Sigmoid colon (tissue), 4 donors: Measurements from ENCODE around the gene ALCAM.

Experiments used
- CTCF ChIP-seq, 4 experiments: fragments of 450-650 bp in 3 of 4; fragments of 200-600 bp in 1 of 4; IDR thresholded peaks; one replicate each; pipeline ENCODE4 v1.5.1; 2016 to 2019; ENCODE audit warnings: antibody characterized with exemption in 4 of 4, mild to moderate bottlenecking in 3 of 4, moderate library complexity in 2 of 4
- EP300 ChIP-seq, 4 donors: sonication (generic); formaldehyde crosslinking; IDR thresholded peaks; one replicate each; pipeline ENCODE4 v1.6.1; 2017; ENCODE audit warnings: antibody characterized with exemption in 4 of 4
- POLR2A ChIP-seq, 2 donors: fragments of 450-650 bp; IDR thresholded peaks; one replicate each; pipeline ENCODE4 v1.6.1; 2016; ENCODE audit warnings: antibody characterized with exemption in 2 of 2, mild to moderate bottlenecking in 2 of 2, moderate library complexity in 2 of 2
- POLR2AphosphoS5 ChIP-seq, 4 donors: sonication (generic); formaldehyde crosslinking; IDR thresholded peaks; one replicate each; pipeline ENCODE4 v1.6.1; 2017; ENCODE audit warnings: antibody characterized with exemption in 4 of 4

- TF ChIP-seq CTCF (IDR thresholded peaks at IDR 0.05) = no peak
- TF ChIP-seq POLR2A (IDR thresholded peaks at IDR 0.05) = no peak
- no peak for TF ChIP-seq POLR2AphosphoS5 (IDR thresholded peaks at IDR 0.05)
- TF ChIP-seq EP300 (IDR thresholded peaks at IDR 0.05) = no peak
Measured at GRCh38 chr3:105401691-105402149, 35.0 kb downstream of the ALCAM start.
